ENCODE measurements around the gene ZNF287.
"Not testable (repeated sequence)": the region's sequence is repeated elsewhere in the genome, so short reads cannot be mapped to it uniquely, and the experiment has no call there.

ZNF287 gene

DNA sequence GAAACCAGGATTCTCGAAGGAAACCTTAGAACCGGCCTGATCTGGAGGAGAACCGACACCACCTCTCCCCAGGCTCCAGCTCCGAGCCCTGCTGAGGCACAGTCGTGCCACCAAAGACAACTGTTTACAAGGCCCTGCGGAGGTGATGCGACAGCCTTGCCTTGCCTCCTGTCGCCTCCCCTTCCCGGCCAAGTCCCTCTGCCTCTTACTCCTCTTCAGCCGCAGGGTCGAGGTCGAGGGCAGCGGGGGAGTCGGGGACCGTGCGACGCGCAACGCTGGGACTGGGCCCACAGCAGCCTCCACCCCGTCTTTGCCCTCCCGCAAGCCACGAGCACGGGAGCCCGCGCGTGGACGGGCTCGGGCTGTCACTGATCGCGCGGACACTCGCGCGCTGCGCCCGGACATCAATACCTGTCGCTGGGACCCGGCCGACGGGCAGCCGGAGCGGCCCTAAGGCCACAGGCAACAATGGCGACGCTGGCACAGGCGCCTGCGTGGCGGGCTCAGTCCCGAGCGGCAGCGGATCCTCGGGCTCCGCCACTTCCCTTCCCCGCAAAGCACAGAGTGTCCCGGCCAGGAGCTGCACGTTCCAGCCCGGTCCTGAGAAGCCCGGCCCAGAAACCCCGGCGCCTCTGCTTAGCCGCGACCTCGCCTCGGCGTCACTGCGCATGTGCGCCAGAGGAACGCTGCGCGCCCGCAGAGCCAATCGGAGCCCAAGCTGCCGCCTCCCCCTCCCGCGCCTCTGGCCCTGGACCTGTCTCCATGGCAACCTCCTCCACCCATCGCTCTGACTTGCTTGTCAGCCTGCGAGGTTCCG is at the start of gene ZNF287:
Gene ZNF287 (minus strand): TSS at position 664 of the 817 bp plus-strand sequence. CDS start 1,473 bp downstream, outside the sequence.
- peak; percentile 88 to 91 for DNase-seq

DNA sequence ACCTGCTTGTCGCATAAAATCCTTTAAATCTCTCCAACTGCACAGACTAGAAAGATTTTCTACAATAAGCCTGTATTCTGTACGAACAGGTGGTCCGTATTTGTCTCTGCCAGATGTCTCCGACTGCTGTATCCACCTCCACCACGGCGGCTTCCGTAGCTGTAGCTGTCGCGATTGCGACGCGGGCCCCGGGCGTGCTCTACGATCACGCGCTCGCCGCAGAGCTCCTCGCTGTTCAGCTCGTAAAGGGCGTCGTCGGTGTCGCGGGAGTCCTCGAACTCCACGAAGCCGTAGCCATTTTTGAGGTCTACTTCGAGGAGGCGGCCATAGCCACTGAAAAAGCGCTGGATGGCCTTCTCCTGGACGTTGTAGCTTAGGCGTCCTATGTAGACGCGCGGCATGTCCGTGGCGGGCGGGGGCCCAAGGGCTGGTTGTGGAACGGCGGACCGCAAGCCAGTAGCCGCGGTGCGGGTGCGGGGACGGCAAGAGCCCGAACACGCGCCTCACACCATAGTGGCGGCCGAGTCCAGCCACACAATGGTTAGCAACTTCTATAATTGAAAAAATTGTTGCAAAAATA is 48.6 kb upstream of the ZNF287 start:
- no peak for DNase-seq

DNA sequence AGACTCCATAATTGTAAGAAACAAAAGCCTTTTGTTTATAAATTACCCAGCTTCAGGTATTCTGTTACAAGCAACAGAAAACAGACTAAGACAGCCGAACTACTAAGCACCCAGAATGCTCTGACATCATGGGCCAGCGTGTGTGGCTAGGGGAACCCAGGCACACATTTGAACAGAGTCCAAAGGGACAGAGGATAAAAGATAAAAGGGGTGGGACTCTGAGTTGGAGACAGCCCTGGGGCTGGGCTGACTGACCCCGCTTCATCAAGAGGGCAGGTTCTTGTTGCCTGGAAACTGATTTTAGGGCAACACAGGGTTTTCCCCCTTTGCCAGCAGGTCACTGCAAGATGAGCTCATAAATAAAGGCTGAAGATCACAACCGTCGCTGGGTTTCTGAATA is 30.5 kb upstream of the ZNF287 start:
- no peak for DNase-seq

DNA sequence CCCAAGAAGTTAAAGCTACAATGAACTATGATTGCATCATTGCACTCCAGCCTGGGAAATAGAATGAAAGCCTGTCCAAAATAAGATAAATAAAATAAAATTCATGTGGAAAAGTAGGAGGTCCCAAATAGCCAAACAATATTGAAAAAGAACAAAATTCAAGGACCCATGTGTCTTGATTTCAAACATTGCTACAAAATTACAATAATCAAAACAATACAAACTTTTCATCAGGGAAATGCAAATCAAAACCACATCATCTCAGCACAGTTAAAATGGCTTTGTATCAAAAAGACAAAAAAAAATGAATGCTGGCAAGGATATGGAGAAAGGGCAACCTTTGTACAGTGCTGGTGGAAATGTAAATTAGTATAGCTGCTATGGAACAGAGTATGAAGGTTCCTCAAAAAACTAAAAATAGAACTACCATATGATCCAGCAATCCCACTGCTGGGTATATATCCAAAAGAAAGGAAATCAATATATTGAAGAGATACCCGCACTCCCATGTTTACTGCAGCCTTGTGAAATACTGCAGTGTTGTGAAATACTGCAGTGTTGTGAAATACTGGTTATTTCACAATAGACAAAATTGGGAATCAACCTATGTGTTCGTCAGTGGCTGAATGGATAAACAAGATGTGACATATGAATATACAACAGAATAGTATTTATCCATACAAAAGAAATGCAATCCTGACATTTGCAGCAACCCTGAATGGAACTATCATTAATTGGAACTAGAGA is 24.5 kb upstream of the ZNF287 start:
- DNase-seq, result no peak

DNA sequence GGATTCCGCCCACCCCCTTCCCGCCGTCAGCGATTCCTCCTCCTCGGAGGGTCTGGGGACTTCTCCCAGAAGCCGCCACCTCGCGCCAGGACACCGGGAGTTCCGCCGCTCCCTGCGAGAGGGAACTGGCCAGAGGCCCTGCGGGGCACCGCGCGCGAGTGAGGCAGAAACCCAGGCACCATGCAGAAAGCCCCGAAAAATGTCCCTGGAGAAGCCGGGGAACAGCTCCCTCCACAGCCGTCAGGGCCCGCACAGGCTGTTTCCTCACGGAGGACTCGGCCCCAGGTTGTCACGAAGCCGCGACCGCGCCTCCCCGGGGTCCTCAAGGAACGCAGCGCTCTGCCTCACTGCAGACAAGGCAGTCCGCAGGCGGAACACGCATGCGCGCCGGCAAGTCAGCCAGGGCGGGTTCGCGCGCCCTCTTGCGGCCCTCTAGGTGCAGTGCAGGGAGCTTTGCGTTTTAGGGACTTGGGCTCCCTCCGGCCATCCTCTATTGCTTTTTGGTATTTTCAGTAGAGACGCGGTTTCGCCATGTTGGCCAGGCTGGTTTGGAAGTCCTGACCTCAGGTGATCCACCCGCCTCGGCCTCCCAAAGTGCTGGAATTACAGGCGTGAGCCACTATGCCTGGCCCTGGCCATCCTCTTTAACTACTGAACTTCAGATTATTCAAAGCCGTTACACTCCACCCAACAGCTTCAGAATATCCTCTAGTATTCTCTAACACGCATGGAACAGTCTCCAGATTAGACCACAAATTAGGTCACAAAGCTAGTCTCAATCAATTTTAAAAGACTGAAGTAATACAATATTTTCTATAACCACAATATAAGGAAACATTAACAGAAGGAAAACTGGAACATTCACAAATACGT is 20.3 kb upstream of the ZNF287 start:
- peak; percentile 73 to 84 for DNase-seq

DNA sequence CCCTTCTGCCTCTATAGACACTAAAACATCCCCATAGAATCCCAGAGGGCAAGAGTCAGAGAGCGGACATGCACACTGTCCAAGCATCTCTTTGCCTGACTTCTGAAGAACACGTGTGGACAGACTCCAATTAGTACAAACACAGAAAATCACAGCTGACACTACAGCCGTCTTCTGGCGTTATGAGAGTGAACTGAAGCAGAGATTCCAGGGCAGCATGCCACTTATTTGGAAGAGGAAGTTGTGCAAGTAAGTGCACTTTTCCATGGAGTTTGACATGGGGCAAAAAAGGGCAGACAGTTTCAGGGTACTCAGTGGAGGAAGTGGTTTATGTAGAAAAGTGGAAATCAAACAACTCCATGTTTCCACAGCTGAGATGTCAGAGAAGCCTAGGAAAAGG is 16.8 kb upstream of the ZNF287 start:
- DNase-seq, result no peak

DNA sequence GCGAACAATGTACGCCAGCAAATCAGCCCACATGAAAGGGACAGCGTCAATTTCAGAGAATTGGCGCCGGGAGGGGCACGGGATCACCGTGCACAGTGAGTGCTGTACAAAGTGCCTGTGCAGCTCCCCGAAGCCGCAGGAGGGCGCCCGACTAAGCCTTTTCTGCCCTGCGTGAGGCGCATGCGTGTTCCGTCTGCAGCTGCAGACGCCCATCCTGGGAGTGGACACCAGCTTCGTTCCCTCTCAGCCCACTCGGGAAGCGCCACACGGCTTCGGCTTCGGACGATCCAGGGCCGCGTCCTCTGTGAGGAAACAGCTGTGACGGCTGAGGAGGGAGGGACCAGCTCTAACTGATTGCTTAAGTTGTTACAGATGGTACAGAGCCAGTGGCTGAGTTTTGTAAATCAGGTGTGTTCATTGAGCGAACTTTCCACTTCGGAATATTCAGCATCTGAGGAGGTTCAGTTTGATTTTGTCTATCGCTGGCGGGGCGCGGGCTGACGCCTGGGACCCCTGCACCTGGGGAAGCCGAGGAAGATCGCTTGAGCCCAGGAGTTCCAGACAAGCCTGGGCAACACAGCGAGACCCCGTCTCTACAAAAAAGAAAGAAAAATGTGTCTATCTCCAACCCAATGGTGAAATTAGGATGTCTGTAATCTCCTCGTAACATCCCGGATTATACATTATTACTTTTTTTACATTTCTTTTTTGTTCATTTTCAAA is 15.4 kb upstream of the ZNF287 start:
- DNase-seq, result peak; percentile 87 to 92

DNA sequence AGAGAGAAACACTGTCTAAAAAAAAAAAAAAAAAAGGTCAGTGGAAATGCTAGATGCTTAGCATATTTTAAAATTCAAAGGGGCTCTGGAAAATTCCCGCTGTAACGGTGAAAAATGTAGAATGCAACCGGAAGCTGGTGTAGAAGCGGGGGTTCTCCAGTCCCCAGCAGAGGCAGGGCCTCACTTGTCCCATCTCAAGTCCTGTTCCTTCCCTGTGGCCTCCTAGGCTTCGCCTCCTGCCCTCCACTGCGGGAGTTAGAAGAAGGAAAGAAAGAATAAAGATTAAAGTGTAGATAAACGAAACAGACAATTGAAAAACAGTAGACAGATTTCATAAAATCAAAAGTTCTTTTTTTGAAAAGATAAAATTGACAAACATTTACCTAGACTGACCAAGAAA is 14.8 kb upstream of the ZNF287 start:
- no peak for DNase-seq

DNA sequence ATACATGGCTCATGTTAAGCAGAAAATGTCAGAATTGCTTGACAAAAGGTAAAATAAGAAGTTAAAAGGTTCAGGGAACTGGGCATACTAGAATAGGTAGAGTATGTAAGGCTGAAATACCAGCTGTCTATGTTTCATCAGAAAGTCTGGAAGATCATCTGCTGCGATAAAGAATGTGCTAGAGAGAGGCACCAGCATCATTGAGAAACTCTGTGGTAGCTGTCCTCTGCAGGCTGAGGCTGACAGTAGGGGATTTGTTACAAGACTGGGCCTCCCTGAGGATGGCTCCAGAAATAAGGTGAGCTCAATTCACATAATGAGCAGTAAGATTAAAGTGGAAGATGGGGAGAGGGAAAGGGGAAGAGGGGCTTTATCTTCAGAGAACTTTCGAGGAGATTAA is 4.5 kb upstream of the ZNF287 start:
- DNase-seq, result no peak

DNA sequence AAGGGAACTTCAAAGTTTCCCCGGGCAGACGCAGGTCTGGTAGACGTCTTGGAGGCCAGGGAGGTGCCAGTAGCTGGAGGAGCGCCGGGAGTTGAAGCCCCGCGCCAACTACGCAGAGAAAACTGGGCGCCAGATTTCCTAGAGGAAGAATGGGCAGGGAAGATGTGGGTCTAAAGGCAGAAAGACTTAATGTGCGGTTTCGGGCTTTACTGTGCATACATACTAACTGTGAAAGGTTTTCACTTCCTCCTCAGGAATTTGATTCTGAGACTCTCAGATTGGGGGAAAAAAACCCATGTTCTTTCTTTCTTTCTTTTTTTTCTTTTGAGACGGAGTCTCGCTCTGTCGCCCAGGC is 331 bp upstream of the ZNF287 start:
- peak in 1 of 2 donors; percentile 45 for DNase-seq

DNA sequence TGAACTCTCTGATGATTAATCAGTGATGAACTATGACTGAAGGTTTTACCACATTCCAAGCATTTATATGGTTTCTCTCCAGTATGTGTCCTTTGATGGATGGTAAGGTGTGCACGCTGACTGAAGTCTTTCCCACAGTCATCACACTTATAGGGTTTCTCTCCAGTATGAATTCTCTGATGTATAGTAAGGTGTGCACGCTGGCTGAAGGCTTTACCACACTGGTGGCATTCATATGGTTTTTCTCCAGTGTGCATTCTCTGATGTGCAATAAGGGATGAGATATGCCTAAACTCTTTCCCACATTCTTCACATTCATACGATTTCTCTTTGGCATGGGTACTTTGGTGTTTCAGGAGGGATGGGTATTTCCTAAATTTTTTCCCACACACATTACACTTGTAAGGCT is 16.4 kb downstream of the ZNF287 start:
- DNase-seq, result no peak

DNA sequence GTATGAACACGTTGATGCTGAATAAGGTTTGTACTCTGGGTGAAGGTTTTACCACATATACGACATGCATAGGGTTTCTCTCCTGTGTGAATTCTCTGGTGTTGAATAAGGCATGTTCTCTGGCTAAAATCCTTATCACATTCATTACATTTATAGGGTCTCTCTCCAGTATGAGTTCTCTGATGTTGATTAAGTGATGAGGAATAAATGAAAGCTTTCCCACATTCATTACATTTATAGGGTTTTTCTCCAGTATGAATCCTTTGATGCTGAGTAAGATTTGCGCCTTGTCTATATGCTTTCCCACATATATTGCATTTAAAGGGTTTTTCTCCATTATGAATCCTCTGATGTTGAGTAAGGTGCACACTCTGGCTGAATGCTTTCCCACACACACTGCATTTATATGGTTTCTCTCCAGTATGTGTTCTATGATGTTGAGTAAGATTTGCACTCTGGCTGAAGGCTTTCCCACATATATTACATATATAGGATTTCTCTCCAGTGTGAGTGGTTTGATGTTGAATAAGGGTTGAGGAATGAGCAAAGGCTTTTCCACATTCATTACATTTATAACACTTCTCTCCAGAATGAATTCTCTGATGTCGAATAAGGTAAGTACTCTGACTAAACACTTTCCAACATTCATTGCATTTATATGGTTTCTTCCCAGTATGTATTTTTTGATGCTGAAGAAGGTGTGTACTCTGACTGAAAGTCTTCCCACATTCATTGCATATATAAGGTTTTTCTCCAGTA is 16.9 kb downstream of the ZNF287 start:
- no peak for DNase-seq

DNA sequence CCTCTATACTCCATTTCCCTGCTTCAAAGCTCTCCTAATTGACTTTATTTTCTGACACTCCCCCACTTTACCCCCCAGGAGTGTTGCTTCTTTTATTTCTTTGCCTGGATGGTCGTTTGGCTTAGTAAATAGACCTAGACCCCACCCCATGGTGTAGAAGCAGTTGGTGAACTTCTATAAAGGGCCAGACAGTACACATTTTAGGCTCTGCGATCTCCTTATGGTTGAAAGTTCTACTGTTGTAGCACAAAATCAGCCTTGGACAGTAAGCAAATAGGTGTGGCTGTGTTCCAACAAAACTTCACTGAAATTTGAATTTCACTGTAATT is 31.9 kb downstream of the ZNF287 start:
- DNase-seq, result no peak

DNA sequence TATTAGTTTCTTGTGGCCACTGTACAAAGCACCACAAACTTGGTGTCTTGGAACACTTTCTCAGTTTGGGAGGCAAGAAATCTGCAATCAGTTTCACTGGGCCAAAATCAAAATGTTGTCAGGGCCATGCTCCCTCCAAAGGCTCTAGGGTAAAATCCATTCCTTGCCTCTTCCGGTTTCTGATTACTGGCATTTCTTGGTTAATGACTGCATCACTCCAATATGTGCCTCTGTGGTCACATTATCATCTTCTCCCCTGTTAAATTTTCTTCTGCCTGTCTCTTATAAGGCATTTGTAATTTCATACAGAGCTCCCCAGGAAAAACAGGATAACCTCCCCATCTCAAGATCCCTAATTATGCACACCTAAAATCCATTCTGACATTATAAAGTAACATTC is 34.8 kb downstream of the ZNF287 start:
- DNase-seq, result no peak

DNA sequence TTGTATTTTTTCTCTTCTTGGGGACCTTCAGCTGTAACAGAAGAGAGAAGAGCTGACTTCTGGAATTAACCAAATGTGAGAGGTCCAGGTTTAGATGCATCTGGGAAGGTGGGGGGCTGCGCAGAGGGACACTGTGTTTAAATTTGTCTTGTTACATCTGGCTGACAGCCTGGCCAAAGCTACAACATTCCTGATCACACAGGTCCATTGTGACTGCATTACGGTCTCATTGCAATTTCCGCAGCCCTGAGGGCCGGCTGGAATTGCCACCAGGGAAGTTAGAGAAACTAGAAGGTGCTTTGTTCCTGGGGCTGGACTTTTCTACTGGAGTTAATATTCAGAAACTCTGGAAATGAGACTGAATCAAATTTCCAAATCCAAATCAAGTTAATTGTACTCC is 39.1 kb downstream of the ZNF287 start:
- DNase-seq, result no peak

DNA sequence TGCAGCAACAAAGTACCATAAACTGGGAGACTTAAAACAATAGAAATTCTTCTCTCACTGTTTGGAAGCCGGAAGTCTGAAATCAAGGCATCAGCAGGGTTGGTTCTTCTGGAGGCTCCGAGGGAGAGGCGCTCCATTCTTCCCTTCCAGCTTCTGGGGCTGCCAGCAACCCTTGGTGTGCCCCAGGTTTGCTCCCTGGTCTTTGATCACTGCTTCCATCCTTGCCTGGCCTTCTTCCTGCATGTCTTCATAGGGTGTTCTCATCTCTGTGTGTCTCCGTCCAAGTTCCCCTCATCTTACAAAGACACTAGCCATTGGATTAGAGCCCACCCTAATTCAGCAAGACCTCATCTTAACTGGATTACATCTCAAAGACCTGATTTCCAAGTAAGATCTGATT is 41.7 kb downstream of the ZNF287 start:
- no peak for DNase-seq

DNA sequence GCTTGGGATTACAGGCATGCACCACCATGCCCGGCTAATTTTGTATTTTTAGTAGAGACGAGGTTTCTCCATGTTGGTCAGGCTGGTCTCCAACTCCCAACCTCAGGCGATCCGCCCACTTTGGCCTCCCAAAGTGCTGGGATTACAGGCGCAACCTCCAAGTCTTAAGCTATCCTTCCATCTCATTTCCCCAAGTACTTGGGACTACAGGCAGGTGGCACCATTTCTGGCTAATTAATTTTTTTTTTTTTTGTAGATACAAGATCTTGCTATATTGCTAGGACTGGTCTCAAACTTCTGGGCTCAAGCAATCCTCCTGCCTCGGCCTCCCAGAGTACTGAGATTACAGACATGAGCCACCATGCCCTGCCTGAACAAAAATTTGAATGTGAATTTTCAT is 43.4 kb downstream of the ZNF287 start:
- not testable (repeated sequence) for DNase-seq

DNA sequence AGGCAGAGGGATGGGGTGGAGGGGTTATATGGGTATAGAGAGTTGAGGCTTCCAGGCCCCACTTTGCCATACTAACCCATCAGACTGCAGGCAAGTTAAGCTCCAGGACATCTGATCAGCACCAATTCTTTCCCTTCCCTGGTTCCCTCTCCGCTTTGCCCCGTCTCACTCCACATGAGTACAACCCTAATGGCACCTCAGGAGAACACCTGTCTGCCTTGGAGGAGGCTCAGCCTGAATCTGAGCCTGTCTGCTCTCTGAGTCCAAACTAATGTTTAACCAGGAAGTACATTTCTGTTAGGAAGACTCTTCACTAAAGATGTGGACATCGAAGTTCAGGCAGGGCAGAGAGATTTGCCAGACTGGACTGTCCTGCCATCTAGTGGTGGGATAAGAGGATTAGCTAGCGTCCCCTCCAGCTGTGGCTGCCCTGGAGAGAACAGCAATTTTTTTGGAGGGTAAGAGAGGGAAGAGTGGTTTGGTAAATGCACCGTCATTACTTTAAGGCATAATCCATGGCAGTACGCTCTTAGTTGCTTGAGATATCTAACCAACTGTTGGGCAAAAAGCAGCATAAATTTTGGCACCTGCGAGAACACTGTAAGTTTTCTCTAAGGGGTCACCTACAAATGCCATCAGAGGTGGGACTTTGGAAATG is 47.8 kb downstream of the ZNF287 start:
- DNase-seq, result peak; percentile 64 to 87

DNA sequence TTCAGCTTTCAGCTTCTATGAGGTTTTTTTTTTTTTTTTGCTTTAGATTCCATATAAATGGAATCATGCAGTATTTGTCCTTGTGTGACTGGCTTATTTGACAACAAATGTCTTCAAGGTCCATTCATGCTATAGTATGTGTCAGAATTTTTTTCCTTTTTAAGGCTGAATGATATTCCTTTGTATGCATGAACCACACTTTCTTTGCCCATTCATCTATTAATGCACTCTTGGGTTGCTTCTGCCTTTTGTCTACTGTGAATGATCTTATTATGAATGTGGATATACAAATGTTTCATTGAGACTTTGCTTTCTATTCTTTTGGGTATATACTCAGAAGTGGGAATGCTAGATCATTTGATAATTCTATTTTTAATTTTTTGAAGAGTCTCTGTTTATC is 50.0 kb downstream of the ZNF287 start:
- DNase-seq, result no peak

DNA sequence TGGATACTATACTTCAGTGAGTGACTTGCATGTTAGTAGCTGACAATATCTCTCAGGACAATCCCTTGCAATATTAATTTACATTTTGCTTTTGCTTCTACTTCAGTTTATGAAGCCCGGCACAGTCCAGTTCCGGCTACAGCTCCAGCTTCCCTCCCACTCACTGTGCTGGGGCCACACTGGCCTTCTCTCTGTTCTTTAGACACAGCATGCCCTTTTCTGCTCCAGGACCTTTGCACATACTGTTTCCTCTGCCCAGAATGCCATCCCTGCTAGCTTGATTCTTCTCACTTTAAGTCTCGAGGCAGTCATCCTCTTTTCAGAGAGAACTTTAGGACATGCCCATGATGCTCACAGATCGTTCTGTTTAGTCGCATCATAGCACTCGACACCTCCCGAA is 51.5 kb downstream of the ZNF287 start:
- DNase-seq, result no peak

DNA sequence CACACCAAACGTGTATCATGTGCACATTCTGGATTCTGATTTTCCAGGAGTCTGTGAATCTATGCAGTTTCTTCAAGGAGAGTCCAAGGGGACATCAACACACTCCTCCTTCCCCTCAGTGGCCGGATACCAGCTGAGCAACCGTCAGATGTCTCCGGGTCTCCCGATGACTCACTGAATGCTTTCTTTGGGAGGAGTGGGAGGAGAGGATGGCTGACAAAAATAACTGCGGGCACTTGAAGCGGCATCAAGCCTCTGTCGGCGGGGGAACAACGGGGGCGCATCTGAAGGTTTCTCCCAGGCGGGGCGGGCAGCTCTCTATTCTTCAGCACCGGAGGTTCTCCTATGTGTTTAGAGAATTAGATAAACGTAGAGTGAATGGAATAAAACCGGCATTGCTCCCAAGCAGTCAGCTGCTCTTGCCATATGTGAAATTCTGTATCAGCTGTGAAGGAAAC is 52.4 kb downstream of the ZNF287 start:
- DNase-seq, result peak in 1 of 2 donors; percentile 31
